Ishikawa (cell line): ENCODE data around the gene ANKRD34A.

ENCODE experiments used
- CREB1 ChIP-seq: IDR thresholded peaks from 2 replicates; pipeline ENCODE4 v1.6.1; 2012; ENCODE audit warnings: low read depth
- EGR1 ChIP-seq: IDR thresholded peaks from 2 replicates; pipeline ENCODE4 v1.6.1; 2012
- RAD21 ChIP-seq: IDR thresholded peaks from 2 replicates; pipeline ENCODE4 v1.6.1; 2012; ENCODE audit warnings: low read depth
- REST ChIP-seq: IDR thresholded peaks from 2 replicates; pipeline ENCODE4 v1.6.1; 2012; ENCODE audit warnings: low read depth, mild to moderate bottlenecking
- USF1 ChIP-seq: IDR thresholded peaks from 2 replicates; pipeline ENCODE4 v1.6.1; 2012

GRCh38 chr1:145962157-145963102 is 1.9 kb downstream of the ANKRD34A start:
- no peak for TF ChIP-seq USF1
- no peak for TF ChIP-seq REST
- TF ChIP-seq RAD21, result no peak
- TF ChIP-seq CREB1, result no peak
- no peak for TF ChIP-seq EGR1
